ENCODE data around the gene DTNBP1.

DTNBP1 gene

DNA sequence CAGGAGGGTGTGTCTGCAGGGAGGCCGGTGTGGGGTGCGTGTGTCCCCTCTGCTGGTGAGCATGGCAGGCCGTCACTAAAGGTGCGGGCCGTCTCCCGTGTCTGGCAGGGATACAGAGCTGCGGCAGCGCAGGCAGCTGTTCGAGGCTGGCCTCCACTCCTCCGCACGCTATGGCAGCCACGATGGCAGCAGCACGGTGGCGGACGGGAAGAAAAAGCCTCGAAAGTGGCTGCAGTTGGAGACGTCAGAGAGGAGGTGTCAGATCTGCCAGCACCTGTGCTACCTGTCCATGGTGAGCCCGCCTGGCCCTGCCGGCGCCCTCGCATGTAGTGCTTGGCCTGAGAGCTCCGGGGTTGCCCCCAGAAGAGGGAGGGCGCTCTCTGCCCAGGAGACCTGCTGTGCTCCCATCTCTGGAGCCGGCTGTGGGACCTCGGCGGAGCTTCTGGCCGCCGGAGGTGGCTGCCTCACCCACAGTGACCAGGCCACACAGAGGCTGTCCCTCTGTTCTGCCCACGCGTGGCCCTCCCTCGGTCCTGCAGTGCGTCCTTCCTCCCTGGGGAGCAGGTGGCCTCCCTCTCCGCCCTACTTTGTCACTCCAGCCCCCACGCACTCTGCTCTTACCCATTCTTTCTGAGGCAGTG is 149.6 kb downstream of the DTNBP1 start:
- no peak for DNase-seq

- no peak for DNase-seq
Observed at GRCh38 chr6:15512721-15513120, 150.1 kb downstream of the DTNBP1 start.

GRCh38 chr6:15512126-15512525 is 150.7 kb downstream of the DTNBP1 start:
- no peak for DNase-seq

- no peak for DNase-seq
Observed at GRCh38 chr6:15511248-15512125, 151.3 kb downstream of the DTNBP1 start.

DNA sequence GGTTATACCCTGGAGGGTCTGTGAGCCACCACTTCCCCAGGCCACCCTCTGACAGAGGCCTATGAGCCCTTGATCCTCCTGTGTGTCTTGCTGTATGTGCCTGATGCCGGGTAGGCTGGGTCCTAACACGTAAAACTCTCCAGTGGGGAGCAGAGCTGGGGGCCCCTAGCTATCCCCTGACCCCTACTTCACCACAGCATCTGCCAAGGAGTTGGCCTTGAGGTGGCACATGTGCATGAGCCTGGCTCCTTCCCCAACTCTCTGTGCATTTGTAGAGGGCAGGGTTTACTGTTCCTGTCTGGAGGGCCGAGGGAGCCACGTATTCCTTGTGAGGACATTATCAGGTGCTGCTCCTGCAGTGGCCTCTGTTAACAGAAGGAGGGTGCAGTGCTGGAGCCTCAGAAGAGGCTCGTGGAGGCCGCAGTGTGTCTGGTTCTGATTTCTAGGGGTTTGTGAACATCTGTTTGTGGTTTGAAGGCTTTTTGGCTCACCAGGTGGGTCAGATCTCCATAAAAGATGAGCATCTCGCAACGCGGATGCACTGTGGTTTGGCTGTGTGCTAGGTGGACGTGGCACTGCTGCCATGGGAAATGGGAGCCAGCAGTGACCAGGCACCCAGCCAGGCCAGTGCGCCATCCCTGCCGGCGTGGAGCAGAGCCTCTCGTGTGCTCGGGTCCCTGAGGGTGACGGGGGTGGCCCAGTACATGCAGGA is 152.1 kb downstream of the DTNBP1 start:
- no peak for DNase-seq

GRCh38 chr6:15510121-15510520 is 152.7 kb downstream of the DTNBP1 start:
- DNase-seq: no peak

GRCh38 chr6:15509335-15509933 is 153.4 kb downstream of the DTNBP1 start:
- no peak for DNase-seq

DNA sequence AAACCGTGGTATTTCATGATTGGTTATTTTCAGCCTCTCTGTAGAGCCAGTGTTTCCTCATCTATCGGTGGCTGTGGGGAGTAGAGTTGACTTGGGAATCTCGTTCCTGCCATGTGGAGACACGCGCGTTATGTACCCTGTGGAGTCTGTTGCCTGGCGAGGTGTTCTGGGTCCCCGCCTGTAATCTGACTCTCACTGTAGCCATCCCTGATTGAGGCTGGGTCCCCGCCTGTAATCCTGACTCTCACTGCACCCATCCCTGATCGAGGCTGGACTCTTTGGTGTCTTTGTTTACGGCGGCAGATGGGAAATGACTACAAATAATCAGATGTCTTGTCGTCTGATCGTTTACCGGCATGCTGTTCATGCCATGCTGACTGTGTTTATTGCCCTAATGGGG is 153.9 kb downstream of the DTNBP1 start:
- no peak for DNase-seq

DNA sequence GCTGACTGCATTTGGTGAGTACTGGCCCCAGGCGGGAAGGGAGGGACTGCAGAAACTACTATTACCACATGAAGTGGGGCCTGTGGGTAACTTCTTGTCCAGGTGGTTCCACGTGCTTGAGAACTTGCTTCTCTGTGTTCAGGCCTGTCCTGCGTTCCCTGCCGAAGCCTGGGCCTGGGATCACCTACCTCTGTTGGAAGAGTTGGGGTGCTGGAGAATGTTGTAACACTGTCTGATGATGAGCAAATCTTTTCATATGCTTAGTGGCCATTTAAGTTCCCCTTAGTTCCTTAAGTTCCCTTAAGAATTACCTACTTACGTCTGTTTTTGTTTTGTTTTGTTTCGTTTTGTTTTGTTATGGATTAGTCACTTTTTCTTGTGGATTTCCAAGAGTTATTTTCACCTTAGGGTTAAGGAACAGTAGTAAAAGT is 154.4 kb downstream of the DTNBP1 start:
- DNase-seq: no peak

DNA sequence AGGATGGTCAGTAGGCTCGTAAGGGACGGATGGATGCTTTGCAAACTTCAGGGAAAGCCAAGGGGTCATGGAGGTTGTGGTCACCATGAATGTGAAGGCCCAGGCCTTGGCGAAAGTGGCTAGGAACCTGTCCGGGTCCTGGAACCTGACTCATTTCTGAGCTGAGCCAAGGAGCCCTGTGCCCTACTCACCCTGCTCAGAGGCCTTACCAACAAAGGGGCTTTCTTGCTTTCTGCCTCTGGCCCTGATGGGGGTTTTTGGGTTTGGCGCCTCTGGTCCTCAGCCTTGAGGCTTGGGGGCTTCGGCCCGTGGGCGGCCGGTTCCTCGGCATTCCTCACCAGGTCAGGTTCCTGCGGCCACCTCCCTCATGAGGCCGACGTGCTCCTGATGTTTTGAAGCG is 155.1 kb downstream of the DTNBP1 start:
- DNase-seq: no peak

GRCh38 chr6:15507221-15507620 is 155.6 kb downstream of the DTNBP1 start:
- DNase-seq: no peak

- DNase-seq: no peak
Observed at GRCh38 chr6:15506066-15506465, 156.8 kb downstream of the DTNBP1 start.

- no peak for DNase-seq
Observed at GRCh38 chr6:15505463-15505918, 157.3 kb downstream of the DTNBP1 start.

DNA sequence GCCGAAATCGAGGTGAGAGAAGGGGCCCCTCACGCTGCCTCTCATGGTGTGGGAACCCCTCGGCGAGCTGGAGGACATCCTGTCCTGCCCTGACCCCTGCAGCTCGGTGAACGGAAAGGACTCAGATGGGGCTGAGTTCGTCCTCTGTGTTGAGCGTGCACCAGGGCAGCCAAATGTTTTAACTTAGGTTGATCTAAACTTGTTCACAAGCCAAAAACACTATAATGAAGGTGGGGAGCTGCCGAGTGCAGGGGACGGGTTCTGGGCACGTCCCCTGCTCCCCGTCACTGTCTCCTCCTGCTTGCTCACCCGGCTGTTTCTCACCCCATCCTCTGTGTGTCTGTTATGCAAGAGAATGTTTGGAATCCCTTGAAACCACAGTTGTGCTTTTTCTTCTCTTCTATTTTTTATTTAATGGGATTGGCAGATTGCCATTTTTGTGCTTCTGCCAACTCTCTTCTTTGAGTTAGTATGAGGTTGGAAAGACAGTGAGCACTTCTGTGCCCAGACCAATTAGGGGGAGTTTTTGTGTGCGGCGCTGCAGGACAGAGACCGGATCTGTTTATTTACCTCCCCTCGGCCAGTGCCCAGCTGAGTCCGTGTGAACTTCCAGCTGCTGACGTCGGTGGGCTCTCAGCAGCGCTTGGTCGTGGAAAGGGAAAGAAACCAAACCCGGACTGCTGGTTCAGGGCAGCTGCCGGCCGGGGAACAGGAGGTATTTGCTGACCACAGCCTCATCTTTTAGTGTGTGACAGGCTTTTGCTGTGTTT is 158.1 kb downstream of the DTNBP1 start:
- DNase-seq: no peak

DNA sequence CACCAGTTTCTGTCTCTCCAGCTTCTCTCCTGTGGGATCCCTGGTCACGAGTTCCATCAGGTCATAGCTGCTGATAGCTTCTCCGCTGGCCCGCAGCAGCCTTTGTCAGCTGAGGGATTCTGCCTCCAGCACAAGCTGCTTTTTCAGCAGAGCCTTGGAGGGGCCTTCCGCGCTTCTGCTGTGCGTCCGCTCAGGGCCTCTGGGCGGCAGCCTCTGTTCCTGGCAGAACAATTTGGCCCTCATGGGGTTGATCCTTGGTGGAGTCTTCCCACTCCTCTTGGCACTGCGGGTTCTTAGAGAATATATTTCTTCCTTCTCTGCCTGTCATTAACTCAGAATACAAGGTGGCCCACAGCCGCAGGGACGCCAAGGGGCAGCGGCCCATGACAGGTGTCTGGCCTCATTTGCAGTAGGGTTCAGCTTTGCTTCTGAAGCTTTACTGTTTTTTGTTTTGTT is 158.8 kb downstream of the DTNBP1 start:
- DNase-seq: no peak

DNA sequence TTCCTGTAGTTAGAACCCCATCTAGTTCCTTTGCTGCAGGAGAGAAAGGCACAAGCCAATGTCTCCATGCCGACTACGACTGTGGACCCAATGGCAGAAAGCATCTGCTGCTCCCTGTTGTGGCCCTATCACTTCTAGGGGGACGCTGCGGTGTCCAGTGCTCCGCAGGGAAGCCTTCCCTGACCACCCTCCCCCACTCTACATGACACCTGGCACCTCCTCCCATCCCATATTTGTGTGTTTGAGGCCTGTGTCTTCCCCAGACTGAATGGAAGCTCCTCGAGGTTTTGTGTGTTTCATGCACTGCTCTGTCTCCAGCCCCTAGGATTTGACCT is 159.5 kb downstream of the DTNBP1 start:
- no peak for DNase-seq

DNA sequence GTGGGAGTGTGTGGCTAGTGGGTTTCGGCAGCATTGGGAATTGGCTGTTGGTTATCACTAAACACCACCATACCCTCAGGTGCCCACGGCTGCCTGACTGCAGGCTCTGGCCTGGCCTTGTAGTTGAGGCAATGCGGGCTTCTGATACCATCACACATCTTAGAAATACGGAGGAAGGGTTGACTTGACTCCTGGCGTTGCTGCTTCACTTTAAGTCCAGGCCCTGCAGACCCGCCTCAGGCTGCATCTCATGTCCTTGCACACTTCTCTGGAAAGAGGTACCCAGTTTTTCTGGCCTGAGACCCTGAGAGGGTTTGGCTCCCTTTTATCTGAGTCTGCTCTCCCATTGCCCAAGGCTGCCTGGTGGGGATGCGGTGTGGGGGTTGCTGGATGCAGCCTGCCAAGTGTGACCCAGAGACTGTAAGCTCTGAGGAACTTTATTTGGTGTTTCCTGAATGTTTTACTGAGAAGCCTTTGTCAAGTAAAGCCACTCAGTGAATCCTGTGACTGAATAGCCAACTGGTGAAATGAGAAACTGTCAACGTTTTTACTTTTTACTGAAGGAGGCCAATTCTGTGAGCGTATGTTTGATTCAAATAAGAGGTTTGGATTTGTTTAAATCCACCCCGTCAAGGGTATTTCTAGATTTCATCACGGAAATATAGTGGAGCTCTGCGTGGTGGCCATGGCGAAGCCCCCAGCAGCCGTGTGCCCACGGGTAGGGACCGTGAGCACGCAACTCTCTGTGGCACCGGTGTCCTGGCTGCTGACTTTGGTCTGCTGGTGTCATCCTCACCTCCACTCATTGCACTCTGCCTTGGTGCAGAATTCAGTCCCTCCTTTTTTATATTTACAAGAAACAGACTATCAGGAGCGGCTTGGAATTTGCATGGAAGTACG is 160.1 kb downstream of the DTNBP1 start:
- no peak for DNase-seq

DNA sequence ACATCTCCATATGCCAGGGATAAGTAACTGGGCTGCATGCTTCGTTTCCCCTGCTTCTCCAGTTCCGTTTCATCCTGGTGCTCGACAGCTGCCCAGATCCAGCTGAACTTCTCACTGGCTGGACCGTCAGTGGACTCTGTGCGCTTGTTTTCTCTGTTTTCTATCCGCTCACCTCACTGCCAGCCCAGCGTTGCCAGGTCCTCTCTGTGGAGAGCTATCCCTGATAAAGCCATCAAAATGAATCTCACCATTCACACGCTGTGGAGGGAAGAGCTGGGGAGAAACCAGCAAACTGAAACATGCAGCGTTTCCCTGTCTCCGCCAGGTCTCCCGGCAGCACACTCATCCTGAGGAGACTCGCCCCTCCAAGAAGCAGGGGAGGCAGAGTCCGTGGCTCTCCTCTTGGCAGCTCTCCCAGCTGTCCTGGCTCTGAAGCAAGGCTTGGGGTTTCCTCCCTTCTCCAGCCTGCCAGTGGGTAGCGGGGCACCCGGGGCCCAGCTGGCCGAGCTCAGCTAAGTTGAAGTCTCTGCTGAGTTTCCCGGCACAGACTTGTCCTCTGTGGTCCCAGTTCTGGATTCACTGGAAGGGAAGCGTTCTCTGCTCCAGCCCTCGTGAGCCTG is 160.9 kb downstream of the DTNBP1 start:
- no peak for DNase-seq

DNA sequence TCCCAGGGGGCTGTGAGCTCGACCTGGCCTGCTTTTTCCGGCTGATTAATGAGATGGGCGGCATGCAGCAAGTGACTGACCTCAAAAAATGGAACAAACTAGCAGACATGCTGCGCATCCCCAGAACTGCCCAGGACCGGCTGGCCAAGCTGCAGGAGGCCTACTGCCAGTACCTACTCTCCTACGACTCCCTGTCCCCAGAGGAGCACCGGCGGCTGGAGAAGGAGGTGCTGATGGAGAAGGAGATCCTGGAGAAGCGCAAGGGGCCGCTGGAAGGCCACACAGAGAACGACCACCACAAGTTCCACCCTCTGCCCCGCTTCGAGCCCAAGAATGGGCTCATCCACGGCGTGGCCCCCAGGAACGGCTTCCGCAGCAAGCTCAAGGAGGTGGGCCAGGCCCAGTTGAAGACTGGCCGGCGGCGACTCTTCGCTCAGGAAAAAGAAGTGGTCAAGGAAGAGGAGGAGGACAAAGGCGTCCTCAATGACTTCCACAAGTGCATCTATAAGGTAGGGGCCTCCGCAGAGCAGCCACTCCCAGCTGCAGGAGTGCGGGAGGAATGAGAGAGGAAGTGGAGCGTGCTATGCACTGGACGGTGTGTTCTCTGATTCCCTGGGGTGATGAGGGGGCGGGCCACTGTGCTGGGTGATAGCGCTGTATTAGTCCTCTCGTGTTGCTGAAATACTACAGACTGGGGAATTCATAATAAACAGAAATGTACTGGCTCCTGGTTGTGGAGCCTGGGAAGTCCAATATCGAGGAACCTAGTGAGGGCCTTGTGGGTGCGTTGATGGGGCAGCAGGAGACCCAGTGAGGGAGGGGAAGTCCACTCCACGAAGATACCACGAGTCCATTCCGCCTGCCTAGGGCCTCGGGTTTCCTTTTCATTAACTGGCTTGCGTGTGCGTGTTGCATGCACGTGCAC is 161.7 kb downstream of the DTNBP1 start:
- no peak for DNase-seq

Measured in stimulated activated naive CD4-positive, alpha-beta T cell treated with Interleukin-2 at 50 U/mL for 16 hours (primary cell).